Peyer's patch (tissue), 4 donors: ENCODE results near the gene IFRD2. TPM values are rescaled to one million over a fixed set of nuclear protein-coding genes. Genes with fewer than 3 reads are reported as not detected.

Experiments
- DNase-seq, 3 donors: peaks; one replicate each; pipeline ENCODE4 v3.0.0-alpha.2; 2017 to 2019
- H3K27ac ChIP-seq, 4 donors: fragments of 200-600 bp; sonication (generic); one replicate each; pipeline ENCODE4 v1.5.1; 2016 to 2019
- H3K27me3 ChIP-seq, 2 donors: fragments of 200-600 bp; sonication (generic); one replicate each; pipeline ENCODE4 v1.5.1; 2019
- H3K36me3 ChIP-seq, 3 donors: fragments of 200-600 bp; sonication (generic); one replicate each; pipeline ENCODE4 v1.5.1; 2016 to 2019
- H3K4me1 ChIP-seq, 4 donors: fragments of 200-600 bp; sonication (generic); one replicate each; pipeline ENCODE4 v1.5.1; 2016 to 2019
- H3K4me3 ChIP-seq, 4 donors: fragments of 200-600 bp; sonication (generic); 1 replicate in 3 of 4; 2 replicates in 1 of 4; pipeline ENCODE4 v1.5.1; 2016 to 2019; ENCODE audit warnings: mild to moderate bottlenecking in 1 of 4
- H3K9me3 ChIP-seq, 4 donors: fragments of 200-600 bp; sonication (generic); one replicate each; pipeline ENCODE4 v1.5.1; 2016 to 2019; ENCODE audit warnings: mild to moderate bottlenecking in 1 of 4
- CTCF ChIP-seq, 6 experiments: fragments of 450-650 bp in 4 of 6; fragments of 200-600 bp in 2 of 6; sonication (generic) in 1 of 6; IDR thresholded peaks; one replicate each; pipeline ENCODE4 v1.5.1; 2017 to 2019; ENCODE audit warnings: antibody characterized with exemption in 6 of 6, mild to moderate bottlenecking in 3 of 6, moderate library complexity in 1 of 6
- POLR2A ChIP-seq, 2 donors: fragments of 450-650 bp; IDR thresholded peaks; one replicate each; pipeline ENCODE4 v1.5.1; 2017; ENCODE audit warnings: antibody characterized with exemption in 2 of 2, mild to moderate bottlenecking in 2 of 2, moderate library complexity in 2 of 2
- total RNA-seq, 4 donors: library from RNA; depleted of rRNA; stranded (reverse); fragments of >200 nt; gene quantifications; one replicate each; pipeline ENCODE4 v1.1.0, GENCODE V29; 2016

IFRD2 gene
- total RNA-seq, 4 donors from 2014 or later, result 75.5 to 205 (median 140) TPM

GRCh38 chr3:50278880-50279224, 13.4 kb downstream of the IFRD2 start, which contains the start of gene LSMEM2:
Gene LSMEM2 (plus strand): TSS chr3:50279087. CDS start chr3:50279114, 27 bp downstream.
- H3K9me3 ChIP-seq, result no peaks in the 10 kb centered on the region
- peaks cover 0 to 19% (median 4%) of the 10 kb centered on the region in 4 donors for H3K4me1 ChIP-seq
- H3K36me3 ChIP-seq, result peaks cover 0 to 11% (median 0%) of the 10 kb centered on the region in 3 donors
- no peak for TF ChIP-seq POLR2A (IDR thresholded peaks at IDR 0.05)
- no peak for TF ChIP-seq CTCF (IDR thresholded peaks at IDR 0.05)
- no peak within 1 kb of the TSS for H3K27ac ChIP-seq
- no peak for DNase-seq
- no peaks in the 10 kb centered on the region for H3K27me3 ChIP-seq
- H3K4me3 ChIP-seq, result no peak within 1 kb of the TSS

GRCh38 chr3:50278123-50278879, 13.9 kb downstream of the IFRD2 start:
- Histone ChIP-seq H3K4me3 (no peak overlapping the region), H3K9me3 (no peaks in the 10 kb centered on the region), H3K27ac (no peak overlapping the region), H3K36me3 (peaks cover 0 to 15% (median 0%) of the 10 kb centered on the region in 3 donors), H3K4me1 (peaks cover 1 to 21% (median 9%) of the 10 kb centered on the region in 4 donors), H3K27me3 (no peaks in the 10 kb centered on the region)
- TF ChIP-seq POLR2A (IDR thresholded peaks at IDR 0.05), result no peak
- no peak for TF ChIP-seq CTCF (IDR thresholded peaks at IDR 0.05)
- DNase-seq, result no peak

- peaks cover 0 to 15% (median 0%) of the 10 kb centered on the region in 3 donors for H3K36me3 ChIP-seq
- H3K4me1 ChIP-seq, result peaks cover 5 to 29% (median 18%) of the 10 kb centered on the region in 4 donors
- no peak for TF ChIP-seq POLR2A (IDR thresholded peaks at IDR 0.05)
- TF ChIP-seq CTCF (IDR thresholded peaks at IDR 0.05), result no peak
- H3K27me3 ChIP-seq, result no peaks in the 10 kb centered on the region
- no peak for DNase-seq
- H3K27ac ChIP-seq, result no peak overlapping the region
- no peaks in the 10 kb centered on the region for H3K9me3 ChIP-seq
- H3K4me3 ChIP-seq, result no peak overlapping the region
Measured at GRCh38 chr3:50276762-50277101, 15.5 kb downstream of the IFRD2 start.

GRCh38 chr3:50275996-50276761, 16.1 kb downstream of the IFRD2 start:
- H3K36me3 ChIP-seq, result peaks cover 0 to 15% (median 0%) of the 10 kb centered on the region in 3 donors
- H3K27ac ChIP-seq, result no peak overlapping the region
- H3K4me1 ChIP-seq, result peaks cover 5 to 32% (median 18%) of the 10 kb centered on the region in 4 donors
- no peaks in the 10 kb centered on the region for H3K9me3 ChIP-seq
- H3K27me3 ChIP-seq, result no peaks in the 10 kb centered on the region
- DNase-seq, result no peak
- TF ChIP-seq POLR2A (IDR thresholded peaks at IDR 0.05), result no peak
- TF ChIP-seq CTCF (IDR thresholded peaks at IDR 0.05), result no peak
- H3K4me3 ChIP-seq, result no peak overlapping the region

GRCh38 chr3:50275141-50275995, 16.9 kb downstream of the IFRD2 start:
- H3K27me3 ChIP-seq, result no peaks in the 10 kb centered on the region
- H3K4me1 ChIP-seq, result peaks cover 5 to 32% (median 18%) of the 10 kb centered on the region in 4 donors
- no peak overlapping the region for H3K27ac ChIP-seq
- TF ChIP-seq POLR2A (IDR thresholded peaks at IDR 0.05), result no peak
- TF ChIP-seq CTCF (IDR thresholded peaks at IDR 0.05), result no peak
- H3K4me3 ChIP-seq, result no peak overlapping the region
- H3K36me3 ChIP-seq, result peaks cover 0 to 15% (median 0%) of the 10 kb centered on the region in 3 donors
- no peak for DNase-seq
- H3K9me3 ChIP-seq, result no peaks in the 10 kb centered on the region
